Measurements from ENCODE around the gene TNP1.

The TNP1 gene

GRCh38 chr2:216845426-216845825 lies 14.4 kb downstream of the TNP1 start:
- DNase-seq (ENCODE audit: low spot score): no peak
- Histone ChIP-seq H3K4me3 (no peak overlapping the region), H3K27ac (no peak overlapping the region)
- TF ChIP-seq CTCF (IDR thresholded peaks at IDR 0.05): no peak

- H3K27ac ChIP-seq: no peak overlapping the region
- DNase-seq (ENCODE audit: low spot score): no peak
- H3K4me3 ChIP-seq: no peak overlapping the region
- TF ChIP-seq CTCF (IDR thresholded peaks at IDR 0.05): no peak
Measured at GRCh38 chr2:216842636-216843035, 17.2 kb downstream of the TNP1 start.

GRCh38 chr2:216839688-216840087 lies 20.2 kb downstream of the TNP1 start:
- no peak for TF ChIP-seq CTCF (IDR thresholded peaks at IDR 0.05)
- no peak for DNase-seq (ENCODE audit: low spot score)
- Histone ChIP-seq H3K4me3 (no peak overlapping the region), H3K27ac (no peak overlapping the region)

GRCh38 chr2:216838151-216838550 lies 21.7 kb downstream of the TNP1 start:
- no peak for TF ChIP-seq CTCF (IDR thresholded peaks at IDR 0.05)
- no peak for DNase-seq (ENCODE audit: low spot score)
- H3K27ac ChIP-seq: peak overlapping the region; percentile 29 to 74
- no peak overlapping the region for H3K4me3 ChIP-seq

GRCh38 chr2:216837740-216838139 lies 22.1 kb downstream of the TNP1 start:
- no peak overlapping the region for H3K4me3 ChIP-seq
- H3K27ac ChIP-seq: peak overlapping the region; percentile 29 to 74
- DNase-seq (ENCODE audit: low spot score): no peak
- TF ChIP-seq CTCF (IDR thresholded peaks at IDR 0.05): no peak

- TF ChIP-seq CTCF (IDR thresholded peaks at IDR 0.05): no peak
- Histone ChIP-seq H3K27ac (peak overlapping the region; percentile 16 to 70), H3K4me3 (no peak overlapping the region)
- DNase-seq (ENCODE audit: low spot score): no peak
Measured at GRCh38 chr2:216833061-216833460, 26.8 kb downstream of the TNP1 start.

GRCh38 chr2:216830346-216830745 lies 29.5 kb downstream of the TNP1 start:
- no peak for DNase-seq (ENCODE audit: low spot score)
- no peak for TF ChIP-seq CTCF (IDR thresholded peaks at IDR 0.05)
- no peak overlapping the region for H3K4me3 ChIP-seq
- H3K27ac ChIP-seq: peak overlapping the region in 1 of 2 donors; percentile 48
